ENCODE data around the gene HCCS. TPM values are rescaled to one million over a fixed set of nuclear protein-coding genes. Genes with fewer than 3 reads are reported as not detected.

HCCS gene
- total RNA-seq, 1 experiment from 2014 or later, result 28.0 TPM

- no peak overlapping the region for H3K27ac Mint-ChIP-seq
- no peaks in the 10 kb centered on the region for H3K27me3 Mint-ChIP-seq (ENCODE audit: low read depth)
- no peaks in the 10 kb centered on the region for H3K36me3 Mint-ChIP-seq
- ChIA-PET CTCF (no interaction called here), POLR2A (no interaction called here)
- no peak overlapping the region for H3K4me3 Mint-ChIP-seq
- H3K4me1 Mint-ChIP-seq, result peaks cover 9% of the 10 kb centered on the region
- ATAC-seq (no peak), DNase-seq (ENCODE audit: low spot score) (no peak)
- peaks cover 4% of the 10 kb centered on the region for H3K9me3 Mint-ChIP-seq
- TF ChIP-seq ZNF232 (CRISPR knock-in tag; IDR thresholded peaks at IDR 0.05) (no peak), CREM (CRISPR knock-in tag; IDR thresholded peaks at IDR 0.05) (no peak)
Measured at GRCh38 chrX:11130136-11130535, 19.0 kb downstream of the HCCS start.

GRCh38 chrX:11131146-11131545 lies 20.0 kb downstream of the HCCS start:
- POLR2A ChIA-PET, result no interaction called here
- no peak overlapping the region for H3K4me3 Mint-ChIP-seq

GRCh38 chrX:11135564-11136185 lies 24.5 kb downstream of the HCCS start:
- Mint-ChIP-seq H3K27me3 (ENCODE audit: low read depth) (no peaks in the 10 kb centered on the region), H3K9me3 (no peaks in the 10 kb centered on the region), H3K36me3 (no peaks in the 10 kb centered on the region), H3K27ac (no peak overlapping the region), H3K4me1 (no peaks in the 10 kb centered on the region), H3K4me3 (no peak overlapping the region)
- CTCF ChIA-PET, result interaction anchor here (0.7 kb wide), 1 partner anchor 366 kb away, joined by 3 read pairs; no protein-coding TSS in a partner anchor
- ATAC-seq, result no peak
- TF ChIP-seq ETV6 (CRISPR knock-in tag; IDR thresholded peaks at IDR 0.05) (no peak), JAZF1 (CRISPR knock-in tag; IDR thresholded peaks at IDR 0.05) (no peak), STAT6 (CRISPR knock-in tag; conservative IDR thresholded peaks at IDR 0.05; ENCODE audit: low read depth) (no peak), GABPB1 (CRISPR knock-in tag; IDR thresholded peaks at IDR 0.05) (no peak), PREB (CRISPR knock-in tag; IDR thresholded peaks at IDR 0.05; ENCODE audit: borderline replicate concordance) (no peak), HMGXB4 (CRISPR knock-in tag; IDR thresholded peaks at IDR 0.05) (no peak), TCF7 (CRISPR knock-in tag; IDR thresholded peaks at IDR 0.05; ENCODE audit: low read depth) (no peak), KAT7 (CRISPR knock-in tag; IDR thresholded peaks at IDR 0.05; ENCODE audit: borderline replicate concordance) (no peak), ZNF396 (CRISPR knock-in tag; IDR thresholded peaks at IDR 0.05; ENCODE audit: borderline replicate concordance) (no peak), ERG (CRISPR knock-in tag; IDR thresholded peaks at IDR 0.05) (no peak), MXD4 (CRISPR knock-in tag; IDR thresholded peaks at IDR 0.05; ENCODE audit: borderline replicate concordance) (no peak), RORB (CRISPR knock-in tag; IDR thresholded peaks at IDR 0.05) (no peak), NFE2L1 (CRISPR knock-in tag; IDR thresholded peaks at IDR 0.05) (no peak), NR3C1 (CRISPR knock-in tag; conservative IDR thresholded peaks at IDR 0.05; ENCODE audit: low read depth) (no peak), ZBTB43 (CRISPR knock-in tag; IDR thresholded peaks at IDR 0.05) (no peak), OVOL2 (CRISPR knock-in tag; IDR thresholded peaks at IDR 0.05; ENCODE audit: borderline replicate concordance) (no peak), ESRRA (CRISPR knock-in tag; IDR thresholded peaks at IDR 0.05; ENCODE audit: borderline replicate concordance) (no peak)
- POLR2A ChIA-PET, result no interaction called here
- DNase-seq (ENCODE audit: low spot score), result no peak

More at GRCh38 chrX:11131146-11131545, 20.0 kb downstream of the HCCS start:
- CTCF ChIA-PET, result no interaction called here
- peaks cover 9% of the 10 kb centered on the region for H3K4me1 Mint-ChIP-seq
- no peaks in the 10 kb centered on the region for H3K27me3 Mint-ChIP-seq (ENCODE audit: low read depth)
- H3K36me3 Mint-ChIP-seq, result no peaks in the 10 kb centered on the region
- H3K27ac Mint-ChIP-seq, result no peak overlapping the region
- TF ChIP-seq NR3C1 (CRISPR knock-in tag; conservative IDR thresholded peaks at IDR 0.05; ENCODE audit: low read depth) (no peak), TCF7 (CRISPR knock-in tag; IDR thresholded peaks at IDR 0.05; ENCODE audit: low read depth) (no peak), SP1 (CRISPR knock-in tag; conservative IDR thresholded peaks at IDR 0.05) (no peak), CBFB (CRISPR knock-in tag; IDR thresholded peaks at IDR 0.05; ENCODE audit: low read depth) (no peak), ZNF317 (CRISPR knock-in tag; IDR thresholded peaks at IDR 0.05; ENCODE audit: borderline replicate concordance, low read depth) (no peak), ETV6 (CRISPR knock-in tag; IDR thresholded peaks at IDR 0.05) (no peak)
- ATAC-seq (no peak), DNase-seq (ENCODE audit: low spot score) (no peak)
- H3K9me3 Mint-ChIP-seq, result peaks cover 4% of the 10 kb centered on the region

Data from WTC11 (cell line).